Esophagus mucosa (tissue), 1 donor: ENCODE data around the gene MN1. TPM values are rescaled to one million over a fixed set of nuclear protein-coding genes. Genes with fewer than 3 reads are reported as not detected.

Experiments
- ATAC-seq: fragments of 200-7000 bp; cut with Tn5 transposase; one replicate; pipeline ENCODE4 v1.9.1; 2020
- total RNA-seq: library from RNA; stranded (reverse); gene quantifications from one replicate; pipeline ENCODE4 v1.2.4, GENCODE V29; 2023
- donor health status: DM: yes; HTN: yes; CAD: no.

Gene MN1
- total RNA-seq, 1 donor from 2014 or later = 1.7 TPM

- no peak for ATAC-seq
These were observed 23.6 kb upstream of the MN1 start for GRCh38 chr22:27825174-27825573.

DNA sequence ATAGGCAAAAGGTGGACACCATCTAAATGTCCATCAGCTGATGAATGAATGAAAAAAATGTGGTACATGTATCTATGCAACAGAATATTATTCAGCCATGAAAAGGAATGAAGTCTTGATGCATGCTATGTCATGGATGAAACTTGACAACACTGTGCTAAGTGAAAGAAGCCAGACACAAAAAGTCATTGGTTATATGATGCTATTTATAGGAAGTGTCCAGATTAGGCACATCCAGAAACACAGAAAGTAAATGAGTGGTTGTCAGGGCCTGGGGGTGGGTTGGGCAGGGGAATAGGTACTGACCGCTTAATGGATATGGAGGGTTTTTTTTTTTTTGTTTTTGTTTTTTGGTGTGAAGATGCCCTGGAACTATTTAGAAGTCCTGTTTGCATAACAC, 21.7 kb upstream of the MN1 start:
- no peak for ATAC-seq

GRCh38 chr22:27820896-27821866, 19.6 kb upstream of the MN1 start:
- peak; percentile 31 for ATAC-seq

DNA sequence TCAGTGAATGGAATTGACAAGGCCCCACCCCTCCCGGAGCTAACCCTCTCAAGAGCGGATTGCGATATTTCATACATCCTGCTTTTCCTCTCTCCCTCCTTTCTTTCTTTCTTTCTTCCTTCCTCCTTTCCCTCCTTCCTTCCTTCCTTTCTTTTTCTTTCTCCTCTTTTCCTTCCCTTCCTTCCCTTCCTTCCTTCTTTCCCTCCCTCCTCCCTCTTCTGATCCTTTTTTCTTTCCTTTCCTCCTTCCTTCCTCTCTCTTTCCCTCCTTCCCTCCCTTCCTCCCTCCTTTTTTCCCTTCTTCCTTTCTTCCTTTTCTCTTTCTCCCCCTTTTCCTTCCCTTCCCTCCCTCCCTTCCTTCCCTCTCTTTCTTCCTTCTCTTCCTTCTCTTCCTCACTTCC, 15.0 kb upstream of the MN1 start:
- no peak for ATAC-seq

DNA sequence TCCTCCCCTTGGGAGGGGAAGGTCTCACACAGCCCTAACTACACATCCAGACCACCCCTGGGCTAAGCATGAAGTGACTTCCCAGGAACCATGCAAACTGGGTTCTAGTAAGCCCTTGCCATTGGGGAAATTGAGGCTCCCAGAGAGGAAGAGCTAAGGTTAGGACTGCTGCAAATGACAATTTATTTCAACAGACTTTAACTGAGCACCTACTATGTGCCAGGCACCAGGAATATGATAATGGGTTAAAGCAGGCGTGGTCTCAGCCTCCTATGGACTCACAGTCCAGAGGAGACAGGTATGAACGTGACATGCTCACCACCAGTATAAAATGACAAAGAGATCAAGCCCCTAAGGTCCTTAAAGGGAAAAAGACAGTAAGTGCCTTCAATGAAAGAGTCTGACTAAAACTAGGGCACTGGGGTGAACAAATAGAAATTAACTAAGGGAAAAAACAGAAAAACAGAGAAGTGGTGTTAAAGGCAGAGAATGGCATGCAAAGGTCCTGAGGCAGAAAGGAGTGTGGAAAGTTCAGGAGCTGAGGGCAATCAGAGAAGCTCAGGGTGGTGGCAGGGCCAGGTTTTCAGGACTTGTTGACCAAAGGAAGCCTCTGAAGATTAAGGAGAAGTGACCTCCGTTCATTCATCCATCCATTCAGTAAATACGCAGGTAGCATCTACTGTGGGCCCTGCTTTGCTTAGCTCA, 14.4 kb upstream of the MN1 start:
- ATAC-seq = no peak

DNA sequence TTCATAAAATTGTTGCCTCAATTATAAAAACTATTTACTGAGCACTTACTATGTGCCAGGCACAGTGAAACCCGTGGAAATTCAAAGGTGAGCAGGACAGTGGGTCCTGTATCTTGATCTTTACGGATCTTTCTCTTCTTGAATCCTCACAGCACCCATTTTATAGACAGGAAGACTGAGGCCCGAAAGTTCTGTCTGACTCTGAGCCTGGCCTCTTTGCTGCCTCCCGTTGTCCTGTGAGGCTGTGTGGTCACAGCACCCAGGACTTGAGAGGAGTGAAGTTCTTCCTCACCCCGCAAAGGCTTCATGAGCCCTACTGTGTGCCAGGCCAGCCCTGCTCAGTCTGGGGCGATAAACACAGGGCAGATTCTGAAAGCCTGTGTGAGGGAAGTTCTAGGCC, 13.4 kb upstream of the MN1 start:
- ATAC-seq = no peak

- ATAC-seq = no peak
These were observed 10.2 kb upstream of the MN1 start for GRCh38 chr22:27811778-27812177.

DNA sequence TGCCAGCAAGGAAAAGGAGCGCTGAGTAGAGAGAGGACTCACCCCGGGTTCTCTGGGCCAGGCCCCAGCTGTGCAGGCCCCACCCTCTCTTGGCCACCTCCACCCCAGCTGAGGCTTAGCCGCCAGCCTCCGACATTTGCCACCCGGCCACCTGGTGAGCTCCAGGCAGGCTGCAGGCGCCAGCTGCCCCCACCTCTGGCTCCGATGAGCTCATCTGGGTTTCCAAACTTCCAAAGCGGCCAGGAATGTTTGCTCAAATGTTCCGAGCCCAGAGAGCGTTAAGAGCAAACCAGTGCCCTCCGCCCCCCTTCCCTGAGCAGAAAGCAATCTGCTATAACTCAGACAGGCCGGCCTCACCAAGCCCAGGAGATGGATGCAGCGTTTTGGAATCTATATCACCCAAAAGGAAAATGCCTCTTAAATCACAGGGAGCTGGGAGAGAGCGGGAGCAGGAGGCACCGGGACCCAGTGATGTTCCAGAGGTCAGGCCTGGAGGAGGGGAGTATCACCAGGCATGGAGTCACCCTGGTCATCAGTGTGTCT, 9.1 kb upstream of the MN1 start:
- peak; percentile 72 for ATAC-seq

DNA sequence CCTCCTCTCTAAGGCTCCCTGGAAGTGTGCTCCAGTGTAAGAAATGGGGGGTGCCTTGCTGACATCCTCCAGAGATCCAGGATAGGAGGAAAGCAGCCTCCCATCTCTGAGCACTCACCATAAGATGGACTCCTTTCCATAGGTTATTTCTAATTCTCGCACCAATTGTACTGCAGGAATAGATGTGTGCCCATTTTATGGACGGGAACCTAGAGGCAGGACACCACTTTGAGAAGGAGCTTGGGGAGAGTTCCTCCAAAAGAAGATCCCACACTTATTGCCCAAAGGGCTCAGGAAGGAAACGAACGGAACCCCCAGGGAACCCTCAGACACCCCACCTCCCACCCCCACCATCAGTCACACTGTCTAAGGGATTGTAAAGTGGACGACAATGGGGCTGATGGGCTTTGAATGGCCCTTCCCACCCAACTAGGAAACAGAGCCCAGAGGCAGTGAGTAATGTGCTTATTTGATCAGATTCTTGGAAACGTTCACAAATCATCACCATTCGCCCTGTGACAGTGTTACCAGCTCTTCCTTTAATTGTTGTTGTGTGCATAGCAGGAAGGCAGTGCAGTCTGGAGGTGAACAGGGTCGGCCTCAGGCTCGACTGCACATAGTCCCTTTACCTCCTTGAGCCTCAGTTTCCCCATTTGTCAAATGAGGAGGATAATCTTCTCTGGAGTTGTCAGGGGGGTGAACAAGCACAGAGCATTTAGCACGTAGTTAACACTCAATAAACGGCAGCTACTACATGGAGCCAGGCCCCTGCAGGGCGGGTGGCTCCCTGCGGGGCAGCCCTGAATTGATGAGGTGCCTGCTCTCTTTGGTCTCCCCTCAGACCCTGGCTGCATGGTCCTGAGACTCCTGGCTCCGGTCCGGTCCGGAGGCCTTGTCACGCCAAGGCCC, 8.4 kb upstream of the MN1 start:
- ATAC-seq = no peak

DNA sequence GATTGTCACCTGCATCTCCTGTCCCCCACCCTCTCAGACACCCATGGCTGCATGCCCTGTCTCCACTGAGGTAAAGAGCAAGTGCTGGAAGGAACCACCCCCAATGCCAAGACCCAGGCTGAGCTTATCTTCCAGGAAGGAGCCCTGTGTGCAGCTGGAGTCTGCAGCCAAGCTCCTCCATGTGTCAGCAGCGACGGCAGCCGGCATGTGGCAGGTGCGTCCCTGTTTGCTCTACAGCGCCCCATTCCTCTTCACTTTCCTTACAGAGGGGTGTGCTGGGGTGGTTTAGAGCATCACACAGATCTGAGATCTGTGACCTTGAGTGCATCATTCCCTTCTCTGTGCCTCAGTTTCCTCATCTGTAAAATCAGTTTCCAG, 7.7 kb upstream of the MN1 start:
- ATAC-seq = no peak

GRCh38 chr22:27808451-27809225, 7.1 kb upstream of the MN1 start:
- no peak for ATAC-seq

DNA sequence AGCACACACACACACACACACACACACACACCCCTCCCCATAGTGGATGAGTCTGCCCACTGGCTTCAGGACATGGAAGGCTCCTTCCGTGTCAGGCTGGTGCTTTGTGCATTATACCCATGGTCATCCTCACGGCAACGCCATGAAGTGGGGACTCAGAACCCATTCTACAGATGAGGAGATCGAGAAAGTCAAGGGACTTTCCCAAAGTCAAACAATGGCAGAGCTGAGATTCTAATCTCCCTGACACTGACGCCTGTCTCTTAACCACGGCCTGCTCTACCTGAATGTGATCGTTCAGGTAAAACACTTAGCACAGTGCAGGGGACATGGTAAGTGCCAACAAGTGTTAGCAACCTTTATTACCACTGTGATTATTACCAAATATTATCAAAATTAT, 4.3 kb upstream of the MN1 start:
- no peak for ATAC-seq

DNA sequence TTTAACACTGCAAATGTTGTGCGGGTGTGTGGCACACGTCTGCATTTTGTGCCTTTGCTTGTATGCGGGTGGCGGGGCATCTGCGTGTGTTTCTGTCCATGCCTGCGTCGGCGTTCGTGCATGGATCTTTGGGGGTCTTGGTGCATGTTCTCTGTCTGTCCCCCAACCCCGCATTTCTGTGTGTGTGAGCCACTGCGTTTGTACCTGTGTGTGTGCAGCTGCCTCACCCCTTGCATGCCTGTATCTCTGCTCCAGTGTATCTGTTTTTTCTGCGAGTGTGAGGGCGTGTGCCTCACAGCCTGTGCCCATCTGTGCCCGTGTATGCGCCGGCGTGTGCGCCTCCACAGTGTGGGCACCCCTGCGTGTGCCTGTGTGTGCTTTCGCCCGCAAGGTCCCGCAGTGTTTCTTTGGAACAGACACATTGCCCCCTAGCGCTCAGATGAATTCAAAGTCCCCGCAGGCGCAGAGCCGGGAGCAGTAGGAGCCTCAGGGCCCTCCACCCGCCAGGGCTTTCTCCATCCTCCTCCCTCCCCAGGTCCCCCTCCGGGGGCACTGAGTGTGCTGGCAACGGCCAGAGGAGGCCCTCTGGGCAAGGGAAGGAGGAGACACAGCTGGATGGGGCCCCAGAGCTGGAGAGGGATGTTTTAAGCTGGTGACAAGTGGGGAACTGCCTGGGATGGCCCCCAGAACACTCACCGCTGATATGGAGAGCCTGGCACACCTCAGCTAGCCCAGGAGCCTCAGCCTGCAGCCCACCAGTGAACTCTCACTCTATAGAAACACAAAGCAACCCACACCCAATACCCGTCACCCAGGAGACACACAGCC, 3.1 kb upstream of the MN1 start:
- peak; percentile 37 for ATAC-seq

GRCh38 chr22:27803841-27804415, 2.4 kb upstream of the MN1 start:
- no peak for ATAC-seq

GRCh38 chr22:27802346-27803073, 954 bp upstream of the MN1 start:
- ATAC-seq = no peak

DNA sequence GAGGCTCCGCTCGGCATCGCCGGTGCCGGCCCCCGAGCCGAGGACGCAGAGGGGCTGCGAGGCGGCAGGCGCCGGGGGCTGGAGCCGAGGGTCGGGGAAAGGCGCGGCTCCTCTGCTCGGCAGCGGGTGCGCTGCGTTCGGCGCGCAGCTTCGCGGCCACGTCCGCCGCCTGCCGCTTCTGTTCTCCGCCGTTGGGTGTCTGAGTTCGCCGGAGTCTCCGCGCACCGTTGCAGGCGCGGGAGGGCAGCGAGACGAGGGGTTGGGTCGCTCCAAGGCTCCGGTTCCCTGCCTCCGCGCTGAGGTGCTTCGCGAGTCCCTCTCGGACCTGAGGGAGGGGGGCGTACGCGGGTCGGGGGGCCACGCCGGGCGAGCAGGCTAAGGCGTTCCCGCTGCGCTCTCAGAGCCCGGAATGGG, 347 bp downstream of the MN1 start:
- ATAC-seq = peak; percentile 28

GRCh38 chr22:27800250-27801201, 1.0 kb downstream of the MN1 start:
- peak; percentile 4 for ATAC-seq

GRCh38 chr22:27799827-27800249, 1.7 kb downstream of the MN1 start:
- peak; percentile 16 for ATAC-seq
